CD4-positive, alpha-beta T cell treated with Interleukin-6 for 4 hours (primary cell): ENCODE results near the gene CRAT.

Experiments
- DNase-seq: peaks from one replicate; pipeline ENCODE4 v3.0.0-alpha.2; 2020; ENCODE audit warnings: mixed read lengths

Gene CRAT

DNA sequence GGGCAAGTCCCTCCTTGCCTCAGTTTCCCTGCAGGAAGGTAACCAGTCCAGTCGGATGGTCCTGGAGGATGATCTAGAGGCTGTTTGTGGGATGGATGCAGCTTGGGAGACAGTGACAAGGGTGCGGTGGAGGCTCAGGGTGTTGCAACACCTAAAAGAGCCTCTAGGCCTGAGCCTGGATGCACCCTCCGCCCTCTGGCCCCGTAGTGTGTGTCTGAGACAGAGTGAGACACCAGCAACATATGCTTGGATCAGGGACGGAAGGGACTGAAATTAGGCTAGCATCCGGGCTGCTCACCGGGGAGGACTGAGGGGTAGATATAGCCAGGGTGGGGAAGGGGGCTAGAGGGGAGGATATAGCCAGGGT lies 1.1 kb downstream of the CRAT start:
- DNase-seq = peak; percentile 12

DNA sequence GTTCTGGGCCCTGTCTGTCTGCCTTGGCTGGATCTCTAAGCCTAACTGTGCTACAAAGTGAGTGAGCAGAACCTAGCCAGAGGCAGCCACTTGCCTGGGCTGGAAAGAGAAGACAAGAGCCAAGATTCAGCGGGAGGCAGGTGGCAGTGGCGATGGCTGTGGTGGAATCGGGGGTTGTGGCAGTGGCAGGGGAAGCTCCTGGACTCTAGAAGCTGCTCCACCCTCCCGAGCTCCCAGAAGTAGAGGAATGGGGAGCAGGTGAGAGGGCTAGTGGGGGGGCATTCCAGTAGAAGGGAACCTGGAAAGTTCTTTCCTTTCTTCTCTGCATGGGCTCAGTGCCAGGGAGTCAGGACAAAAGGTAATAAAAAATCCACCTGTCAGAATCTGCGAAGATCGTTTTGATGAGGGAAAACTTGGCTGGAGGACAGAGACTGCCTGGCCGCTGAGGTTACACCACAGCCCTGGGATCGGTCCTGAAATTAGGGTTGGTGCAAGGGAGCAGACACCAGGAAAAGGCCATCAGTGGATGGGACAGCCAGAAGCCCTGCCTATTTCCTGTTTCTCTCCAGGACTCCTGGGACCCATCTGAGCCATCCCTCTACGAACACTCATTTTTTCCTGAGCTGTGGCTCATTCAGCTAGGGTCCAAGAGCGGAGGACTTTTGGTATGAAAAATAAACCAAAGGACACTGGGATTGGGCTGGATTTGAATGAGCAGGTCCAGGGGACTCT lies 1.6 kb downstream of the CRAT start:
- DNase-seq = no peak

DNA sequence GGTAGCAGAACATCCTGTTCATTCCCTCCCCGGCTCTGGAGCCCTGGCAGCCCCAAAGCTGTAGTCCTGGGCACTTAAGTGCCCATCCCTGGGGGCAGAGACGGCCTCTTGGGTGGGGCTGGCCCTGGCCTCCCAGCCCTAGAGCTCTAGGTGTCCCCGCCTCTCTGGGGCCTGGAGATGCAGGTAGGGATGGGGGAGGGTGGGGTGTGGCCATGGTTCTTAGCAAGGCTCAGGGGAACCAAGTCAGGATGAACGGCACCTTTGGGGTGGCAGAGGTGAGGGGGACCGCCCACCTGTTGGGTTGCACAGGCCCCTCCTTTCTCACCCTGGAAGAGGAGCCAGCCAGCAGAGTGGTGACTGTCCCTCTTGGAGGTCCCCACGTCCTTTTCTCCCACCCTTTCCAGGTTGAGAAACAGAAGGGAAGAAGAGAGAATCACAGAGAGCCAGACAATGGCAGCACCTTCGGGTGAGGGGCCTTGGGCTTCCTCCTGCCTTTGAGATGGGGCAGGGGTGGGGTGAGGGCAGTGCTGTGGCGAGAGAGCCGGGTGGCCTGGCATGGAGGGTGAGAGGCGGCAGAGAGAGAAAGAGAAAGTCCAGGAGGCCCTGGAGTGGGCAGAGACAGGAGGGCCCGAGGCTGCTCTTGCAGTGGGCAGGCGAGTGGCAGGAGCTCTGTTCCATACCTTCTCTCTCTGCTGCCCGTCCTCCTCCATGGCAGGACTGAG lies 2.3 kb downstream of the CRAT start:
- DNase-seq = no peak

DNA sequence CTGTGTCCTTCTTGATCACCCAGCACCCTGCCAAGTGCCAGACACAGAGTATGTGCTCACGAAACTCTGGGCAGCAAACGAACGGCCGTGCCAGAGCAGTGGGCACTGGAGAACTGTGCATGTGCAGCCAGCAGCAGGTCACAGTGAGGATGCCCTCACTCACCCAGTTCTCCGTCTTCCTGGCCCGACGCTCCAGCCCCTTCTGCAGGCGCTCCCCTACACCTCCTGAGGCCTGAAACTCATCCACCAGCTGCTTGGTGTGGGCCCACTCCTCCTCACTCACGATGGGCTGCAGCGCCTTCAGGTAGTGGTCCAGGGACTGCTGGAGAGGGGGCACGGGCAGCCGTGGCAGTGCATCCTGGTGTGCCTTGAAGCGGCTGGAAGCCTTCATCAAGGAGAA lies 2.9 kb downstream of the CRAT start:
- DNase-seq = no peak

DNA sequence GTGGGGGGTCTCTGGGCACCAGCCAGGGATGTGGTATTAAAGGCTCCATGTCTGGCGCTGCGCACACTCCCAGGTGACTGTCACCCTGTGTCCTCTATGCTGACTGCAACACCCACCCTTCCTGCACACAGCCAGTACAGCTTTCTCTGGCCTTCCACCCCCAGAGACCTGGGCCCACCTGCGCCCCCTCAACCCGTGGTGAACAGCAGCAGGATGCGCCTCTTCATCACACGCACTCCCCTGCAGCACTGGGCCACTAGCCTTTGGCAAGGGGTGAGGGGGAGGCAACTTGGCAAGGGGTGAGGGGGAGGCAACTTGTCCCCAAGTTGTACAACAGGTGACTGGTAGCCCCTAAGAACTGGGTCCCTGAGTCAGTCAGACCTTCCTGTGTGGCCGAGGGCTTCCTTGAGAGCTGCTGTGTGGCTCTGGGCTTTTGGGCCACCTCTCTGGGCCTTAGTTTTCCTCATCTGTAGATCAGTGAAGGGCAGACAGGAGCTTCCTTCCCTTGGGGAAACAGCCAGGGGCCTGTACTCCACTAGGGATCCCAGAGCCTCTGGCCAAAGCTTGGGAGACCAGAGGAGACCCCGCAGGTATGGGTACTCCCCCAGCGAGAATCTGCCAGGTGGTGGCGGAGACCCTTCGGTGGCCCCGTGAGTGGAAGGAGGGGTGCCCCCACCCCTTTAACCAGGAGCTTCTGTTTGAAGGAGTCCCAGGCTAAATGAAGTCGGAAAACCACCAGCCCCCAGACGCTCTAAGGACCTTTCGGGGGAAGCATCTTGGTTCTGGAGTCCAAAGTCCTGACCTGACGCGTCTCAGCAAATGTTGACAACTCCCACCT lies 4.5 kb downstream of the CRAT start:
- DNase-seq = no peak

DNA sequence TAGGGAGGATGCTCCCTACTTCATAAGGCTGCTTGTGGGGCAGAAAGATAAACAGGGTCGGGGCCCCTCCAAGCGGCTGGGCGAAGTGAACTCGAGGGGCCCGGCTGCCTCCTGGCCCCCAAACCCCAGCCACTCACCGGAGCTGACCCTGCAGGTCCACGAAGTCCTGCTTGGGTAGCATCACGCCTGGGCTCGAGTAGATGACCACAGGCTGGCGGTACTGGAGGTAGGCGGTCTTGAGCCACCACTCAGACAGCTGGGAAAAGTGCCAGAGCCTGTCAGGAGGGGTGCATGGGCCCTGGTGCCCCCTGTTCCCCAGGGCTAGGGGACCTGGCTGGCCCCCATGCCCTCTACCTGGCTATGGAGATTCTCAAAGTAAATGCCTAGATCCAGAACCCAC lies 6.5 kb downstream of the CRAT start:
- DNase-seq = no peak

DNA sequence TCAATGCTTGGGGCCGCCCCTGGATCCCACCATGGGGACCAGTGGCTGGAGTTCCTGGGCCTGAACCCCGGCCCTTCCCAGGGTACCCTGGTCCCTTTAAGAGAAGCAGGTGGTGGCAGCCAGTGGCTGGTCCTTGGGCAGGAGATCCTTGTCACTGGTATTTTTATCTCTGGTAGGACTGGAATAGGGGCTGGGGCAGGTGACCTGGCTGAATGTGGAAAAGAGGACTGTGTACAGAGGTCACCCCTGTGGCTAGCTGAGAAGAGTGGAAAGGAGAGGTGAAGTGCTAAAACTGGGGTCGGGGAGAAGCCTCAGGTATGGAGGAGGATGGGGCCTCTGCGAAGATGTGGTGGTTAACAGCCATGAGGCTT lies 7.0 kb downstream of the CRAT start:
- DNase-seq = no peak

DNA sequence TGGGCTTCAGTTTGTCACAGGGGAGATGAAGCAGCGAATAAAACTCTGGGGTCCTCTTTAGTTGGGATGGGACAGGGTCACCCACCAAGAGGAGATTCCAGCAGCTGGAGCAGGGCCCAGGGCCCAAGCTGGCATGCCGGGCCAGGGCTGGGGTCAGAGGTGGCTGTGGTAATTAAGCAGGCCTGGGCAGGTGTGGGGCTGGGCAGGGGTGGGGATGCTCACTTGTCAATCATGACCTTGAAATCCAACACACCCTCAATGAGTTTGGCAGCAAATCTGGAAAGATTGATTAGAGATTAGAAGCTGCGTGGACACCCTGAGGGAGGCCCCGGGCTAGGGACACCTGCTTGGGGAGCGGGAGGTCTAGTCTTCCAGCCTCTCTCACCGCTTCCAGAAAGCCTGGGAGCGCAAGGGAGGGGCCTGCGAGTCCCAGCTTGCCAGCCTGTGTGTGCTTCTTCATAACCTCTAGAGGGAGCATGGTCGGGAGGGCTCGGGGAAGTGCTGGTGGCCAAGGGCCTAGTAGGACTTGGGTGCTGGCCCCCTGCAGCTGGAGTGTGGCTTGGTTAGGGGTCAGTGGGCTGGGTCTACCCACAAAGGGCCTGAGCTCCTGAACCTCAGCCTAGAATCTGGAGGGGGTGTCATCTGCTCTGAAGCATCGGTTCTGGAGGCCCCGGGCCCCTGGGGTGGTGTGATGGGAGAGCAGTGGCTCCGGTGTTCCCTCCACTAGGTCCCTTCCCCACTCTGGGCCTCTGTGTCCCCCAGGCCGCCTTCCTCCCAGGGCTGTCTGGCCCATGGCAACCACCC lies 7.6 kb downstream of the CRAT start:
- peak; percentile 17 for DNase-seq

DNA sequence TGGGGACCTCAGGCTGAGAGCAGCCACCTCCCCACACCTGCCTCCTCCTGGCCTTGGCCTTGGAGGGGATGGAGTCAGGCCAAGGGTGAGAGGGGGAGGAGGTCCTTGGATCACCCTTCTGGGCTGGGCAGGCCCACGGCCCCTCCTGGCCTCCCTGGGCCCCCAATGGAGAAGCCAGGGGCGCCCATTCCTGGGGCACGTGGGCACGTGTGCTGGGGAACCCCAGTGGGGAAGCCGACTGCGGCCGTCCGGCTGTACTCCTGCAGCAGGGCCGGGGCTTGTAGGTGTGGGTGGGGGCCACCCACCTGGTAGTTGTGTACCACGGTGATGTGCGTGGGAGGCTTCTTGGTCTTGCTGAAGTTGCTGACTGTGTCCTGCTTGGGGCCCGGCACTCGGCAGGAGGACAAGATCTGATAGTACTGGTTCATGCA lies 8.5 kb downstream of the CRAT start:
- no peak for DNase-seq

DNA sequence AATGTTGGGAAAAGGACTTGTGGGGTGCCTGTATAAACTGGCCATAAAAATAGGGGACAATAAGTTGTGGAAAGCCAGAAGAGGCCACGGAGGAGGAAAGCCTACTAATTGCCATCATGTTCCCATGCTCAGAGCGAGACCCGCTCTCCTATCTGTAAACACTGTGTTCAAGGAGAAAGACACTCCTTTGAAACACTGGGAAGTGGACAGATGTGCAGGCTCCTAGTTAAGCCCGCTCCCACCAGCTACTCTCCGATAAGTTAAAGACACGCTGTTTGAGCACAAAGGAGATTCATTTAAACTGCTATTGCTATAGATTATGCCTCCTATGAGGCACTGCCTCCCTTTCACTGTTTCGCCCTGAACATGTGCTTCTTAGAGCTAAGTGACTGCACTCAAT lies 9.3 kb downstream of the CRAT start:
- DNase-seq = no peak

DNA sequence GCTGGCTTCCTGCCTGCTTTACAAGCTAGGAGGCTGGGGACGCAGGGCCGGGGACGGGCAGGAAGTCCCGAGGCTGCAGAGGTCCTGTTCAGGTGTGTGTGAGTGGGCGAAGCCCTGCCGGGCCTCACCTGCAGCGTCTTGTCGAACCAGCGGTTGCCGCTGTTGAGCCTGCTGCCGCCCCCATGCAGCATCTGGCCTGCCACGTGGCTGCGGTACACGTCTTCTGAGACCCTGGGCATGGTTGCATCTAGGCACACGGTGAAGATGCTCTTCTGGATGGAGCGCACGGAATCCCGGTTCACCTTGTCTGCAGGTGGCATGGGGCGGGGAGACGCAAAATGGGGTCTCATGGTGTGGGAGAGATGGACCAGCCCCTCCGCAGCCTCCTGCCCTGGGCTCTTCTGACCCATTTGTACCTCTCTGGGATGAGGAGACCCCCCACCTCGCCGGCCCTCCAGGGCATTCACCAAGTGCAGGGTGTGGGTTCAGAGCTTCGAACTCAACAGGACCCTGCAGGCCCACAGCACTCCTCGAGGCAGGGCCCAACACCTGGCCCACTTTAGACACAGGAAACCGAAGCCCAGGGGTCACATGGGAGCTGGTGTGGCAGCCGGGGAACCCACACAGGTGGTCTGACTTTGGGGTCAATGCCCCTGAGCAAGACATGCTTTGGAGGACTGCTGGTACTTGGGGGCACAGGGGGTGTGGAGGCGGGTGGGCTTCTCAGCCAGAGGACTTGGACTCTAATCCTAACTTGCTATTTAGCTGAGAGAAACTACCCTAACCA lies 10.0 kb downstream of the CRAT start:
- DNase-seq = no peak

DNA sequence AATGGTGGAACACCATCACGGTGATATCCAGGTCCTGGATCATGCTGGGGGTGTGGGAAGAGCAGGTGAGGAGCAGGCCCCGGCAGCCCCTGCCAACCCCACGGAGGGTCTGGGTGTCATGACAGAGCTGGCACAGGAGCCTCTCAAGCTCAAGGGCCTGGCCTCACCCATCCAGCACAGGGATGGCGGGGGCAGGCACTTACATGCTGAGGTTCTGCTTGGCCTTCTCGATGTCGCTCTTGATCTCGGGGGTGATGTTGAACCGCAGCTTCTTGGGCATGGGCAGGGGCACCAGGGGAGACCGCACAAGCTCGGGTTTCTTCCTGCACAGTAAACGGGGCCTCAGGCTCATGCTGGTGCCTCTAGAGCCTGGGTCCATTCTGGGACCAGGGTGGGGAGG lies 12.3 kb downstream of the CRAT start:
- no peak for DNase-seq

DNA sequence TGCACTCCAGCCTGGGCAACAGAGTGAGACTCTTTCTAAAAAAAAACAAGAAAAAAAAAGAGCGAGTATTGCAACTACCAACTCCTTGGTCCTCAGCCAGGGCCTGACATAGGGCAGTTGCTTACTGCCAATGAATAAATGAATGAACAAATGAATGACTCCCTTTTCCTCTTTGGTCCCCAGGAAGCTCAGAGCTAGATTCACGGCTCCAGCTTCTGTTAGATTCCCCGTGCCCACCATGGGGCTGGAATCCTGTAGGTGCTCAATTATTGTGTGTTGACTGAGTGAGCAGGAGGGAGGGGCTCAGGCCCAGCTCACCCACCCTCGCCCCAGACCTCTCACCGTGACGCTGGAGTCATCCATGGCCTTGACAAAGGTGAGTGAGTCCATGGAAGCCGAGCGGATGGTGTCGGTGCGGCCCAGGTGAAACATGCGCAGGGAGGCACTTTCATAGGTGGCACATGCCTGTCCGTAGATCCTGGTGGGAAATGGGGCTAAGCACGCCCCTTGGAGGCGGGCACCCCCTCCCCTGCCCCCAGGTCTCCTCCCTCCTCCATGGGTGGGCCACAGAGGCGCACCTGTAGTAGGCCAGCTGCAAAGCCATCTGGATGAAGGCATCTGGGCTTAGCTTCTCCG lies 12.8 kb downstream of the CRAT start:
- DNase-seq = no peak

DNA sequence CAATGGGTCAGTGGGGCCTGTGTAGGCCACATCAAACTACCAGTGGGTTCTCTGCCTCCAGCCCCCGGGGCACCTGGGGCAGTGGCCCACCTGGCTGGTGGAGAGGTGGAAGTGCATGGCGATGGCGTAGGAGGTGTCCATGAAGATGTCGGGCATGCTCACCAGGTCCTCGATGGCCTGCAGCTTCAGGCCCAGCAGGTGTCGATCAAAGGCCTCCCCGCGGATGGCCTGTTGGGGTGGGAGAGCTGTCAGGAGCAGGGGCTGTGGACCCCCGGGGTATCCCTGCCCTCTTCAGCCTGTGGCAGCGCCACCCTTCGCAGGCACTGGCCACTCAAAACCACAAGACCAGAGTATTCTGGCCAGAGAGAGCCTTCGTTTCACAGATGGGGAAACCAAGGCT lies 14.7 kb downstream of the CRAT start:
- no peak for DNase-seq

DNA sequence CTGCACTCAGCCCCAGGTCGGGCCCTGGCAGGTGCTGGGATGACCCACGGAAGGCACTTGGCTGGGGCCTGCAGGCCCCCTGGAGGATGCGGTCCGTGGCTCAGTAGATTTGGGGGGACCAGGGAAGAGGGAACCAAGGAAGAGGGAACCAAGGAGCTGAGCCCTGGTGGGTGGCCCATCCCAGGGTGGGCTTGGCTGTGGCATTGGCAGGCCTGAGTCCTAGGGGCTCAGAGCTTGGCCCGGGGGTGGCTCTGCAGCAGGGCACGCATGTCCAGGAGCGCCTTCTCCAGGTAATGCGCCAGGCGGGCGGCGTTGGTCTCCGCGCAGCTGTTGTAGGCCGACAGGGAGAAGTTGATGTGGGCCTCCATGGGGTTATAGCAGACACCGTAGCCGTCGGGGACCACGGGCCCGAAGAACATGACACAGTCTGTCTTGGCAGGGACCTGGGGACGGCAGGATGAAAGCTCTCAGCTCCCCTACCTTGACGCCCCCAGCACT lies 15.4 kb downstream of the CRAT start:
- no peak for DNase-seq

DNA sequence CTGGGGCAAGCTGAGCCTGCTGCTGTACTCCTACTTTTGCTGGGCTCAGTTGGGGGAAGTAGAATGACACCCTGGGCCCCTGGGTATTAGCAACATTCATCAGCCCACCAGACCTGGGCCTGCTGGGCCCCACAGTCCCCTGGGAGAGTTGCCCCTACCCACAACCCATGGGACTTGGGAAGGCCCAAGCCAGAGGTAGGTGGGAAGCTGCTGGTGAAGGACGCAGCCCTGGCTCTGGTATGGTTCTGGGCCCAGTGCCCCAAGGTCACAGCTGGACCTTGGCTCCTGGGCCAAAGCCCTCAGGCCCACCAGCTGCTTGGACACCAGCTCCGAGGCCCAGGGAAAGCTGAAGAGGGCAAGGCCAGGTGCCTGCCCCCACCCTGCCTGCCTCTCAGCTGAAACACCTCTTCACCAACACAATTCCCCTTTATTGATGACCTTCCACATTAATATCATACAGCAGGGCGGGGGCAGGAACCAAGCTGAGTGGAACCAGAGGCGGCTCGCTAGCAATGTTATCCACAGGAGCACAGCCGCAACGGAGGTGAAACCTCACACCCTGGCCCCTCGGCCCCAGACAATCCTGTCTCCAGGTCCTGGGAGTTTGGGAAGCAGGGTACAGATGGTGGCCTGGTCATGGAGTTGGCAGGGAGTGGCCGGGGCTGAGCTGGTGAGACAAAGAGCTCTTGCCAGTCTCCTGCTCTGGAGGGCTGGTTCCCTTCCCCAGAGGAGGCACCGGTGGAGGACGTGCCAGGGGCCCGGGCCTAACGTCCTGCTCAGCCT lies 16.0 kb downstream of the CRAT start:
- no peak for DNase-seq

DNA sequence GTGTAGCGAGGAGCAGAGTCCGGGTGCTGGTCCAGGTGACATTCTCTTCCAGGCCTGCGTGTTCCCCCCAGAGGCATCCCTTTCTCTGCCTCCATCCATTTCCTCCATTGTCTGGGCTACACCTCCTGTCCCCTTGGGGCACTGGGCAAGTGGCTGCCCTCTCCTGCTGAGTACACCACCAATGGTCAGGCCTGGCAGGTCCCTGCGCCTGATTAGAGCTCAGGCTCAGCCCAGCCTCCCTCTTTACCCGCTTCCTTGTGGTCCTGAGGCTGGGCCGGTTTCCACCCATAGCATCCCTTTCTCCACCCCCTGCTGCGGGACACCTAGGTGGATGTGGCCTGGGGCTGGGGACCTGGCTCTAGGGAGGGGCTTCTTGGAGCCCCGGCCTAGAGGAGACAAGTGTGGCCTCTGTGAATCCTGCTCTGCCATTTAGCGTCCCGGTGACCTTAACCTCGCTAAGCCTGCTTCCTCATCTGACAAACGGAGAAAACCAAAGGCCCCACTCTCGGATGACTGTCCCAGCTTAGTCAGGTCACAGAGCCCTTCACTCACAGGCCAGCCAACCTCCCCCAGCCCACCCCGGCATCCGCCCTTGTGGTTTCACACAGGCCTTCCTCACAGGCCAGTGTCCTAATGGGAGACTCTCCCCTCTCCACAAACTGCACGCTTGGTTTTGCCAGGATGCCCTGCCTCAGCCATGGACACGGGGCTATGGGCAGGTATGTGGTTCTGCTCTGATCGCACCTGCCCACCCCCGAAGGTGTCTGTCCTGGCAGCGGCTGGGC lies 16.8 kb downstream of the CRAT start:
- DNase-seq = no peak

DNA sequence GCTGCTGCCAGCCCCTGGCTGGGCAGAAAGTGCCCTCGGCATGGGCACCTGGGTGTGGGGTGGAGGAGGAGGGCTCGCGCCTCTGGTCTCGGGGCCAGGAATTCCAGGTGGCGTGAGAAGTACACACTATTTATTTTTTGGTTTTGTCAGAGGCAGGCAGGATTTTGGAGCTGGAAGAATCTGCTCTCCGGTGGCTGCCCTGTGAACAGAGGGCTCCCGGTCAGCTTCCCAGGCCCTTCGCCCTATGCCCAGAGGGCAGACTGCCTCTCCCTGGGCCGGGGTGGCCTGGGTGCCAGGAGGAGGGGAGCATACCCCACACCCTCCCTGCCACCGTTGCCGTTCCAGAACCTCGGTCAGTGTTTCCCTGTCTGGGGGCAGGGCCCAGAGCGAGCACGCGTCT lies 21.3 kb downstream of the CRAT start:
- no peak for DNase-seq

DNA sequence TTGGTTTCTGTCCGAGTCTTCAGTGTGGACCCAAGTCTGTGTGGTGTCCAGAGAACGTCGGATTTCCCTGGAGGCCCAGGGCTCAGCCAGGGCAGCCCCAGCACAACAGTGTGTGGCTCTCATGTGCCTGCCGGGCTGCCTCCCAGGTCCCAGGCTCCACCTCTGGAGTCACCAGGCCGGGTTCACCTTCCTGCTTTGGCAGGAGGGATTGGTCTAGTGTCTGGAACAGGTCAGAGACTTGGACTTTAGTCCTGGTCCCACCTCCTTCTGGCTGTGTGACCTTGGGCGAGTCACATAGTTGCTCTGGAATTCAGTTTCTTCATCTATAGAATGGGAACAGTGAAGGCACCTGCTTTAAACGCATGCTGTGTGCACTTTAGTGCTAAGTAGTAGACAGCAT lies 26.5 kb downstream of the CRAT start:
- DNase-seq = no peak

DNA sequence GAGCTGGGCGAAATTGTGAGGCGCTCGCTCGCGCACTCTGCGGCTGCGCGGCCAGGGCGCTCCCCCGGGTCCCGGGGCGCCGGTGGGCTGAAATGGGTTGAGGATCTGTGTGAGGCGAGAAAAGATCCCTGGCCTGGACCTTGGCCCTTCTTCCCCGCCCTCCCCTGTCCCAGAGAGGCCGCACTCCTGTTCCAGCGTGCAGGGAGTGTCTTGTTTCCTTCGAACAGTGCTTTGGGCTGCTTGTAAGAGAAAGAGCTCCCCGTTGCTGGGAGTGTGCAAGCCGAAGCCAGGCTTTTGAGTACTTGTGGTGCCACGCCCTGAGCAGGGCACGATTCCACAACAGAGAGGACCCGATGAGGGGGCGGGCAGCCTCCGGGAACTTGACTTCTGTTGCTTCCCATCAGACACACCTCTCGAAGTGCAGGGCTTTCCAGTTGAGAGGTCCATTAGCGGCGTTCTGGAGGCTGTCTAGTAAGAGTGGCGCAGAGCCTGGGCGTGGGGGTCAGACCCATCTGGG lies 29.1 kb downstream of the CRAT start:
- DNase-seq = no peak
